ENCODE measurements around the gene ABCA13.

ABCA13 gene

DNA sequence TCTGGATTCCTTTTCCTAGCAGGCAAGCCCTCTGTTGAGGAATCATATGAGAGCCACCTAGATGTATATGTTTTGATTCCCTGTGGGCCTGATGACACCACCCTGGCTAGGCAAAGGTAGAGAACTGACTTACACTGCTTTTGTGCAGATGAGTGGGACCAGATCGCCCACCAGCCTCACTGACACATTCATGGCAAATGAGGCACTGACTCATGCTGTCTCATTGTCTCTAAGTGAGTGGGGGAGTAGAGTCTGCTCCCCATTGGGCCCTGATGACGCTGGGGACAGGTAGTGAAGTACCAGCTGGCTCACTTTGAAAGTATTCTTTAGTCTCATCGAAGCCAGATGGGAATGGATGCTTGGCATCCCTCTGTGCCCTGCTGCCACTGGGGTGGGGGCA lies 326.3 kb downstream of the ABCA13 start:
- Histone ChIP-seq H3K27me3 (ENCODE audit: low read depth, low read length) (no peaks in the 10 kb centered on the region), H3K4me1 (ENCODE audit: control insufficient read depth in 1 of 2, insufficient read depth in 2 of 2, low read length in 2 of 2) (no peaks in the 10 kb centered on the region), H3K36me3 (ENCODE audit: control insufficient read depth in 1 of 2, insufficient read depth in 2 of 2, low read length in 2 of 2) (no peaks in the 10 kb centered on the region), H3K4me3 (ENCODE audit: low read depth in 1 of 2, low read length in 2 of 2) (no peak overlapping the region), H3K9me3 (ENCODE audit: control insufficient read depth in 1 of 2, low read length in 2 of 2) (no peaks in the 10 kb centered on the region), H3K27ac (ENCODE audit: low read length) (no peak overlapping the region)

GRCh38 chr7:48502021-48502420 lies 330.8 kb downstream of the ABCA13 start:
- no peak overlapping the region for H3K4me3 ChIP-seq (ENCODE audit: low read depth in 1 of 2, low read length in 2 of 2)
- no peaks in the 10 kb centered on the region for H3K9me3 ChIP-seq (ENCODE audit: control insufficient read depth in 1 of 2, low read length in 2 of 2)
- H3K27ac ChIP-seq (ENCODE audit: low read length) = no peak overlapping the region
- H3K4me1 ChIP-seq (ENCODE audit: control insufficient read depth in 1 of 2, insufficient read depth in 2 of 2, low read length in 2 of 2) = no peaks in the 10 kb centered on the region
- H3K27me3 ChIP-seq (ENCODE audit: low read depth, low read length) = no peaks in the 10 kb centered on the region
- H3K36me3 ChIP-seq (ENCODE audit: control insufficient read depth in 1 of 2, insufficient read depth in 2 of 2, low read length in 2 of 2) = no peaks in the 10 kb centered on the region

GRCh38 chr7:48505051-48505450 lies 333.8 kb downstream of the ABCA13 start:
- H3K27ac ChIP-seq (ENCODE audit: low read length) = no peak overlapping the region
- no peaks in the 10 kb centered on the region for H3K9me3 ChIP-seq (ENCODE audit: control insufficient read depth in 1 of 2, low read length in 2 of 2)
- no peaks in the 10 kb centered on the region for H3K4me1 ChIP-seq (ENCODE audit: control insufficient read depth in 1 of 2, insufficient read depth in 2 of 2, low read length in 2 of 2)
- no peaks in the 10 kb centered on the region for H3K36me3 ChIP-seq (ENCODE audit: control insufficient read depth in 1 of 2, insufficient read depth in 2 of 2, low read length in 2 of 2)
- no peak overlapping the region for H3K4me3 ChIP-seq (ENCODE audit: low read depth in 1 of 2, low read length in 2 of 2)
- H3K27me3 ChIP-seq (ENCODE audit: low read depth, low read length) = no peaks in the 10 kb centered on the region

DNA sequence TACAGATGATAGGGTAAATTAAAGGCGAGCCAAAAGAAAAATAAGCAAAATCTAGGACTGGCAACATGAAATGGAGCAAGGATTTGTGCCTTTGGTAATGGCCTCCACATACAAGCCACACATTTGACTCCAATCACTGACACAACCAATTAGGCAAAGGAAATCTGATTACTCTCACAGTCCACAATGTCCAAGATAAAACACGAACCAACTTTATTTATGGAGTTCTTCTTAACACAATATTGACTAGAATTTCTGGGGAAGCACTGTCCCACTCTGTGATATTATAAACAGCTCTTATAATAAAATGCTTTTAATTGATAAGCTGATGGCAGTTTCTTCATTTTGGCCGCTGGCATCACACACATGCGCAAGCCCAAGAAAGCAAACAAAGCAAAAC lies 334.2 kb downstream of the ABCA13 start:
- H3K4me1 ChIP-seq (ENCODE audit: control insufficient read depth in 1 of 2, insufficient read depth in 2 of 2, low read length in 2 of 2) = no peaks in the 10 kb centered on the region
- H3K9me3 ChIP-seq (ENCODE audit: control insufficient read depth in 1 of 2, low read length in 2 of 2) = no peaks in the 10 kb centered on the region
- H3K36me3 ChIP-seq (ENCODE audit: control insufficient read depth in 1 of 2, insufficient read depth in 2 of 2, low read length in 2 of 2) = no peaks in the 10 kb centered on the region
- H3K4me3 ChIP-seq (ENCODE audit: low read depth in 1 of 2, low read length in 2 of 2) = no peak overlapping the region
- H3K27me3 ChIP-seq (ENCODE audit: low read depth, low read length) = no peaks in the 10 kb centered on the region
- H3K27ac ChIP-seq (ENCODE audit: low read length) = no peak overlapping the region

DNA sequence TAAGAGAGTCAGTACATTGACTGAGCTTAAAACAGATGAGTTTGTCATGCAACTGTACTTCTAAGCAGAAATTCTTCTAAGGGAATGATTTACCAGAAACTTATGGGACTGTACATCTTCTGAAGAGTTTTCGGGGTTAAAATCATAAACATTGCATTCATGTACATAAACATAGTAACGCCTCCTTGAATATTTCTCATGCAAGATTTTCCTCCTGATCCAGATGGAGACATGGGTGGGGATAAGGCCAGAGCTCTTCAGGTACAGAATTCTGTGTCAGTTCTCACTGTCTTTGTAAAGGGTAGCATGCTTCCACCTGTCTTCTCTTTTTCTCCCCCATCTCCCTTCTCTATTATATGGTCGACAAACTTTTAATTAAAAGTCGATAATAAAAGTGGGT lies 335.3 kb downstream of the ABCA13 start:
- H3K36me3 ChIP-seq (ENCODE audit: control insufficient read depth in 1 of 2, insufficient read depth in 2 of 2, low read length in 2 of 2) = no peaks in the 10 kb centered on the region

DNA sequence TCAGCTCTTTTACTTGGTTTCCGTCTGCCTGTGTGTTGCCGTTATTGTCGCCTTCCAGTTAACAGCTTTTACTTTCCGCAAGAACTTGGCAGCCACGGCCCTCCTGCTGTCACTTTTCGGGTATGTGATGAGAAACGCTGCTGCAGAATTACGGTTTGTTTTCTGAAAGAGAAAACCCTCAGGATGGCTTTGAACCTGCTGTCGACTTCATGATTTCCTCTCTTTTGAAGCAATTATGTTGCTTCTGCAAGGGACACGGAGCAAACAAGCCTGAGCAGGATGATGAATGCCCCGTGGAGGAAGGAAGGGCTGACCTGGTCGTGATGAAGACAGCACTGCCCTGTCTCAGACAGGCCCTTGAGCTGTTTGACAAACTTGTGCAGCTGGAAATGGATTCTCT lies 339.8 kb downstream of the ABCA13 start:
- Histone ChIP-seq H3K9me3 (ENCODE audit: control insufficient read depth in 1 of 2, low read length in 2 of 2) (no peaks in the 10 kb centered on the region), H3K27ac (ENCODE audit: low read length) (no peak overlapping the region), H3K4me3 (ENCODE audit: low read depth in 1 of 2, low read length in 2 of 2) (no peak overlapping the region), H3K36me3 (ENCODE audit: control insufficient read depth in 1 of 2, insufficient read depth in 2 of 2, low read length in 2 of 2) (no peaks in the 10 kb centered on the region), H3K4me1 (ENCODE audit: control insufficient read depth in 1 of 2, insufficient read depth in 2 of 2, low read length in 2 of 2) (no peaks in the 10 kb centered on the region), H3K27me3 (ENCODE audit: low read depth, low read length) (no peaks in the 10 kb centered on the region)

More for the DNA sequence above, 335.3 kb downstream of the ABCA13 start:
- Histone ChIP-seq H3K27me3 (ENCODE audit: low read depth, low read length) (no peaks in the 10 kb centered on the region), H3K4me1 (ENCODE audit: control insufficient read depth in 1 of 2, insufficient read depth in 2 of 2, low read length in 2 of 2) (no peaks in the 10 kb centered on the region), H3K9me3 (ENCODE audit: control insufficient read depth in 1 of 2, low read length in 2 of 2) (no peaks in the 10 kb centered on the region), H3K4me3 (ENCODE audit: low read depth in 1 of 2, low read length in 2 of 2) (no peak overlapping the region), H3K27ac (ENCODE audit: low read length) (no peak overlapping the region)

- no peak overlapping the region for H3K27ac ChIP-seq (ENCODE audit: low read length)
- H3K4me1 ChIP-seq (ENCODE audit: control insufficient read depth in 1 of 2, insufficient read depth in 2 of 2, low read length in 2 of 2) = no peaks in the 10 kb centered on the region
- no peaks in the 10 kb centered on the region for H3K36me3 ChIP-seq (ENCODE audit: control insufficient read depth in 1 of 2, insufficient read depth in 2 of 2, low read length in 2 of 2)
- no peak overlapping the region for H3K4me3 ChIP-seq (ENCODE audit: low read depth in 1 of 2, low read length in 2 of 2)
- H3K9me3 ChIP-seq (ENCODE audit: control insufficient read depth in 1 of 2, low read length in 2 of 2) = no peaks in the 10 kb centered on the region
- no peaks in the 10 kb centered on the region for H3K27me3 ChIP-seq (ENCODE audit: low read depth, low read length)
Observed at GRCh38 chr7:48512892-48513291, 341.6 kb downstream of the ABCA13 start.

GRCh38 chr7:48515171-48515570 lies 343.9 kb downstream of the ABCA13 start:
- Histone ChIP-seq H3K4me3 (ENCODE audit: low read depth in 1 of 2, low read length in 2 of 2) (no peak overlapping the region), H3K27me3 (ENCODE audit: low read depth, low read length) (no peaks in the 10 kb centered on the region), H3K36me3 (ENCODE audit: control insufficient read depth in 1 of 2, insufficient read depth in 2 of 2, low read length in 2 of 2) (no peaks in the 10 kb centered on the region), H3K27ac (ENCODE audit: low read length) (no peak overlapping the region), H3K4me1 (ENCODE audit: control insufficient read depth in 1 of 2, insufficient read depth in 2 of 2, low read length in 2 of 2) (no peaks in the 10 kb centered on the region), H3K9me3 (ENCODE audit: control insufficient read depth in 1 of 2, low read length in 2 of 2) (no peaks in the 10 kb centered on the region)

- H3K27ac ChIP-seq (ENCODE audit: low read length) = no peak overlapping the region
- H3K27me3 ChIP-seq (ENCODE audit: low read depth, low read length) = no peaks in the 10 kb centered on the region
- H3K36me3 ChIP-seq (ENCODE audit: control insufficient read depth in 1 of 2, insufficient read depth in 2 of 2, low read length in 2 of 2) = no peaks in the 10 kb centered on the region
- no peaks in the 10 kb centered on the region for H3K9me3 ChIP-seq (ENCODE audit: control insufficient read depth in 1 of 2, low read length in 2 of 2)
- no peaks in the 10 kb centered on the region for H3K4me1 ChIP-seq (ENCODE audit: control insufficient read depth in 1 of 2, insufficient read depth in 2 of 2, low read length in 2 of 2)
- H3K4me3 ChIP-seq (ENCODE audit: low read depth in 1 of 2, low read length in 2 of 2) = no peak overlapping the region
Observed at GRCh38 chr7:48518092-48518491, 346.8 kb downstream of the ABCA13 start.

DNA sequence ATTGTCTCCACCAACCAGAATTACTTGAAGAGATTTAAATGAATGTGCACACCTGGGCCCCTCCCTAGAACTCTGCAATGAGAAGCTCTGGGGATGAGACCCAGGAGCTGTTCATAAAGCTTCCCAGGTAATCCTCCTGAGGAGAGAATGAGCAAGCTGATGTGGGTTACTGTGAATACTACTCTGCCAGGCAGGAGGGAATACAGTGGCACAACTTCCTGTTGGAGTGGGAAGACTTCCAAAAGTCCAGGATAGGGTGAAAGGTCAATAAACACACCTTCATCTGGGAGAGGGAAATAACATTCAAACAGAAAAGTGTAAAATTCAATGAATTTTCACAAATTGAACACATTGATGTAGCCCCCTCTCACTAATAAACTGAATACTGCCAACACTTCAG lies 351.4 kb downstream of the ABCA13 start:
- Histone ChIP-seq H3K4me1 (ENCODE audit: control insufficient read depth in 1 of 2, insufficient read depth in 2 of 2, low read length in 2 of 2) (no peaks in the 10 kb centered on the region), H3K36me3 (ENCODE audit: control insufficient read depth in 1 of 2, insufficient read depth in 2 of 2, low read length in 2 of 2) (no peaks in the 10 kb centered on the region), H3K27ac (ENCODE audit: low read length) (no peak overlapping the region), H3K9me3 (ENCODE audit: control insufficient read depth in 1 of 2, low read length in 2 of 2) (no peaks in the 10 kb centered on the region), H3K4me3 (ENCODE audit: low read depth in 1 of 2, low read length in 2 of 2) (no peak overlapping the region), H3K27me3 (ENCODE audit: low read depth, low read length) (no peaks in the 10 kb centered on the region)

DNA sequence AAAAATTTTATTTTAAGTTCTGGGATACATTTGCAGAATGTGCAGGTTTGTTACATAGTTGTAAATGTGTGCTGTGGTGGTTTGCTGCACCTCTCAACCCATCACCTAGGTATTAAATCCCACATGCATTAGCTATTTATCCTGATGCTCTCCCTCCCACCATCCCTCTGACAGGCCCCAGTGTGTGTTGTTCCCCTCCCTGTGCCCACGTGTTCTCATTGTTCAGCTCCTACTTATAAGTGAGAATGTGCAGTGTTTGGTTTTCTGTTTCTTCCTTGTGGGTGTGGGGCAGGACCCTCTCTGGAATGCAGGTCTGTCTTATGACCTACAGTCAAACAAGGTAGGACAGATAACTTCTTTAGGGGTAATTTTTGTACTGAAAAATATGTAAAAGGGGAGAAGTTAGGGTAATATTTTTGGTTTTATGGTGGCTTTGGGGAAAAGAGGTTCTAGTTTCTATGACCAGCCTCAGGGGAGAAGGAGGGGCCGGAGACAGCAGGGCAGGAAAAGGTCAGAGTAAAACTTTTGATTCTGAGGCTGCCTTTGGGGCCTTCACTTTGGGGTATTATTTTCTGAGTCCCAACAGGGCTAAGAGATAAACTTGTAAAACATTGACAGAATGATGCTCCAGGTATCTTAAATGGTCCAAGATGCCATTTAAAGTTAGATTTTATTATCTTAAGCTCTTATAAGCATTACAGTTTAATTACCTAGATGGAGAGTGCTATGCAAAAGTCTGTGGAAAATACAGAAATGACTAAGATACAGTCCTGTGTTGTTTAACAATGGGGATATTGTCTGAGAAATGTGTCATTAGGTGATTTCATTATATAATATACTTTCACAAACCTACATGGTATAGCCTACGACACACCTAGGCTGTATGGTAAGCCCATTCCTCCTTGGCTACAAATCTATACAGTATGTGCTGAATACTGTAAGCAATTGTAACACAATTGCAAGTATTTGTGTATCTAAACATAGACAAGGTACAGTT lies 354.8 kb downstream of the ABCA13 start:
- Histone ChIP-seq H3K4me1 (ENCODE audit: control insufficient read depth in 1 of 2, insufficient read depth in 2 of 2, low read length in 2 of 2) (no peaks in the 10 kb centered on the region), H3K4me3 (ENCODE audit: low read depth in 1 of 2, low read length in 2 of 2) (no peak overlapping the region), H3K27ac (ENCODE audit: low read length) (no peak overlapping the region), H3K27me3 (ENCODE audit: low read depth, low read length) (no peaks in the 10 kb centered on the region), H3K9me3 (ENCODE audit: control insufficient read depth in 1 of 2, low read length in 2 of 2) (no peaks in the 10 kb centered on the region), H3K36me3 (ENCODE audit: control insufficient read depth in 1 of 2, insufficient read depth in 2 of 2, low read length in 2 of 2) (no peaks in the 10 kb centered on the region)

GRCh38 chr7:48528646-48529045 lies 357.4 kb downstream of the ABCA13 start:
- H3K9me3 ChIP-seq (ENCODE audit: control insufficient read depth in 1 of 2, low read length in 2 of 2) = no peaks in the 10 kb centered on the region
- H3K4me3 ChIP-seq (ENCODE audit: low read depth in 1 of 2, low read length in 2 of 2) = no peak overlapping the region
- no peak overlapping the region for H3K27ac ChIP-seq (ENCODE audit: low read length)
- no peaks in the 10 kb centered on the region for H3K27me3 ChIP-seq (ENCODE audit: low read depth, low read length)
- H3K36me3 ChIP-seq (ENCODE audit: control insufficient read depth in 1 of 2, insufficient read depth in 2 of 2, low read length in 2 of 2) = no peaks in the 10 kb centered on the region
- H3K4me1 ChIP-seq (ENCODE audit: control insufficient read depth in 1 of 2, insufficient read depth in 2 of 2, low read length in 2 of 2) = no peaks in the 10 kb centered on the region
